ENCODE measurements around the gene FAM149A. TPM values are rescaled to one million over a fixed set of nuclear protein-coding genes. Genes with fewer than 3 reads are reported as not detected.

Gene FAM149A
- total and polyA plus RNA-seq, 2 donors (not counting 3 experiments of a cell fraction or from before 2014, with no cell fraction given): 0.08 to 0.20 TPM

DNA sequence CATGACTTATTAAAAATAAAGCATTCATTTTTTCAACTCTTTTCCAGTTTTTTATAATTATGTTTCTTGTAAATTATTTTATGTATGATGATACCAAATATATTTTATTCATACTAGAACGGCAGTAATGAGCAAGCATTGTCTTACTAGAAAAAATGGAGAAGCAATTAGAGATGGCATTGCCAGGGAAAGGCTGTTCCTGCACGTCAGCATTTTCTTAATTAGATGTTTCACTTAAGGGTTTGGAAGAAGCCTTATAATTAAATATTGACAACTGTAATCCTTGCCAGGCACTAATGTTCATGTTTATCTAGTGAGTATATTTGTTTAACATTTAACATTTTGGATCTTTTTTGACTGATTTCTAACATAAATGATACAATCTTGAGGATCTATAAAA lies 16.6 kb downstream of the FAM149A start:
- Histone ChIP-seq H4K20me1 (replicated peaks; ENCODE audit: control insufficient read depth, extremely low read depth, insufficient read depth, low read length) (no peaks in the 10 kb centered on the region), H3K4me2 (ENCODE audit: insufficient read depth, low read length) (no peak overlapping the region), H3K79me2 (ENCODE audit: control insufficient read depth, insufficient read depth, low read length) (no peaks in the 10 kb centered on the region), H2AFZ (ENCODE audit: low read depth, low read length) (no peak overlapping the region), H3K27me3 (ENCODE audit: control insufficient read depth in 2 of 2, insufficient read depth in 2 of 2, low read length in 2 of 2) (no peaks in the 10 kb centered on the region), H3K9ac (replicated peaks; ENCODE audit: extremely low read depth, insufficient read depth, low read length) (no peak overlapping the region), H3K4me3 (replicated peaks in 1 of 3; ENCODE audit: insufficient read depth in 1 of 3, low read depth in 1 of 3, low read length in 3 of 3) (no peak overlapping the region), H3K9me3 (replicated peaks; ENCODE audit: control insufficient read depth, insufficient read depth, low read length) (no peaks in the 10 kb centered on the region), H3K36me3 (ENCODE audit: control insufficient read depth in 2 of 2, extremely low read depth in 1 of 2, insufficient read depth in 2 of 2, low read length in 2 of 2) (no peaks in the 10 kb centered on the region), H3K9me1 (replicated peaks; ENCODE audit: control insufficient read depth, extremely low read depth, insufficient read depth, low read length) (no peaks in the 10 kb centered on the region), H3K27ac (ENCODE audit: insufficient read depth, low read depth, low read length) (no peak overlapping the region), H3K4me1 (ENCODE audit: control insufficient read depth, extremely low read depth, insufficient read depth, low read length) (no peaks in the 10 kb centered on the region)
- dilution Hi-C loops (cut with MboI; ENCODE audit: extremely low pct_ligation_motif_present, low sequenced_read_pairs): no loop called here
- intact Hi-C loops (cut with micrococcal nuclease): no loop called here
- FAIRE-seq (no peak), DNase-seq (ENCODE audit: low read depth, low spot score) (no peak)
- ChIA-PET POLR2A (no interaction called here), CTCF (no interaction called here)
- TF ChIP-seq MYC (IDR thresholded peaks at IDR 0.05; ENCODE audit: low read depth, low read length) (no peak), GATA2 (IDR thresholded peaks at IDR 0.05; ENCODE audit: insufficient read depth, insufficient read length, low read depth, low read length) (no peak), EZH2 (IDR thresholded peaks at IDR 0.05; ENCODE audit: borderline replicate concordance, low read depth, low read length, severe bottlenecking) (no peak), POLR2A (IDR thresholded peaks at IDR 0.05; ENCODE audit: low read depth, low read length) (no peak), FOS (IDR thresholded peaks at IDR 0.05; ENCODE audit: borderline replicate concordance, insufficient read depth, low read length) (no peak), POLR2AphosphoS5 (IDR thresholded peaks at IDR 0.05; ENCODE audit: insufficient read depth, low read depth, low read length) (no peak), JUN (IDR thresholded peaks at IDR 0.05; ENCODE audit: borderline replicate concordance, insufficient read depth, insufficient read length, low read depth) (no peak)
- TF ChIP-seq, protein P1, sequence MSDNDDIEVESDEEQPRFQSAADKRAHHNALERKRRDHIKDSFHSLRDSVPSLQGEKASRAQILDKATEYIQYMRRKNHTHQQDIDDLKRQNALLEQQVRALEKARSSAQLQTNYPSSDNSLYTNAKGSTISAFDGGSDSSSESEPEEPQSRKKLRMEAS (IDR thresholded peaks at IDR 0.05; ENCODE audit: insufficient read depth, insufficient read length): no peak
- TF ChIP-seq, protein P2, sequence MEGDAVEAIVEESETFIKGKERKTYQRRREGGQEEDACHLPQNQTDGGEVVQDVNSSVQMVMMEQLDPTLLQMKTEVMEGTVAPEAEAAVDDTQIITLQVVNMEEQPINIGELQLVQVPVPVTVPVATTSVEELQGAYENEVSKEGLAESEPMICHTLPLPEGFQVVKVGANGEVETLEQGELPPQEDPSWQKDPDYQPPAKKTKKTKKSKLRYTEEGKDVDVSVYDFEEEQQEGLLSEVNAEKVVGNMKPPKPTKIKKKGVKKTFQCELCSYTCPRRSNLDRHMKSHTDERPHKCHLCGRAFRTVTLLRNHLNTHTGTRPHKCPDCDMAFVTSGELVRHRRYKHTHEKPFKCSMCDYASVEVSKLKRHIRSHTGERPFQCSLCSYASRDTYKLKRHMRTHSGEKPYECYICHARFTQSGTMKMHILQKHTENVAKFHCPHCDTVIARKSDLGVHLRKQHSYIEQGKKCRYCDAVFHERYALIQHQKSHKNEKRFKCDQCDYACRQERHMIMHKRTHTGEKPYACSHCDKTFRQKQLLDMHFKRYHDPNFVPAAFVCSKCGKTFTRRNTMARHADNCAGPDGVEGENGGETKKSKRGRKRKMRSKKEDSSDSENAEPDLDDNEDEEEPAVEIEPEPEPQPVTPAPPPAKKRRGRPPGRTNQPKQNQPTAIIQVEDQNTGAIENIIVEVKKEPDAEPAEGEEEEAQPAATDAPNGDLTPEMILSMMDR (IDR thresholded peaks at IDR 0.05; ENCODE audit: extremely low read depth in 1 of 2, insufficient read depth in 1 of 2, low read depth in 1 of 2, low read length in 2 of 2): no peak
- no TSS peak for BruUV-seq (replicated peaks)

Measured in endothelial cell of umbilical vein (primary cell).